GM12878 (cell line): ENCODE data around the gene CTRL. TPM values are rescaled to one million over a fixed set of nuclear protein-coding genes. Genes with fewer than 3 reads are reported as not detected.

Experiments
- ATAC-seq: fragments of 200-7000 bp; cut with Tn5 transposase; 3 replicates; pipeline ENCODE4 v1.9.1; 2020; ENCODE audit warnings: mild to moderate bottlenecking, moderate library complexity
- BruUV-seq: library from RNA; stranded (reverse); fragments of 400-500 nt; replicated peaks from 2 replicates; lab custom pipeline; 2021; lab: Mats Ljungman, UMichigan
- CTCF ChIA-PET: fragments of 300-600 bp; sonication (Branson Sonifier 250); formaldehyde crosslinking; extraction: SDS; loops from one replicate; lab custom pipeline; 2021; ENCODE audit warnings: inconsistent platforms; lab: Yijun Ruan, JAX
- POLR2A ChIA-PET: fragments of 350-600 bp; formaldehyde crosslinking; extraction: SDS; loops from one replicate; lab custom pipeline; 2021; ENCODE audit warnings: inconsistent platforms; lab: Charles Lee
- RAD21 ChIA-PET: fragments of 300-600 bp; sonication (Branson Sonifier 250); formaldehyde crosslinking; loops from one replicate; lab custom pipeline; 2023; ENCODE audit warnings: antibody characterized with exemption; ENCODE audit not compliant: unreplicated experiment; lab: Charles Lee
- SMC1A ChIA-PET: fragments of 300-600 bp; sonication (Branson Sonifier 250); formaldehyde crosslinking; loops from one replicate; lab custom pipeline; 2023; ENCODE audit not compliant: unreplicated experiment, uncharacterized antibody; lab: Charles Lee
- DNase-seq: peaks from one replicate; pipeline ENCODE4 v3.0.0-alpha.2; 2011; ENCODE audit warnings: low read depth, low spot score
- FAIRE-seq: peaks from 3 replicates; lab custom pipeline; 2011; peaks lifted over from hg19 to GRCh38; lab: Jason Lieb, UNC
- H2AFZ ChIP-seq: 2 replicates; pipeline ENCODE4 v1.6.0; 2011; ENCODE audit warnings: low read depth, low read length, control low read depth; ENCODE audit not compliant: control insufficient read depth
- H3K27ac ChIP-seq: 2 replicates; pipeline ENCODE4 v1.5.1; 2011; ENCODE audit warnings: control low read depth; ENCODE audit not compliant: control insufficient read depth, insufficient read depth
- H3K27me3 ChIP-seq, 2 experiments: replicated peaks in 1 of 2; 2 replicates each; pipeline versions ENCODE4 v1.6.0 to v1.6.1; 2011; ENCODE audit warnings: low read length in 1 of 2; ENCODE audit not compliant: control insufficient read depth in 2 of 2, insufficient read depth in 2 of 2
- H3K36me3 ChIP-seq, 2 experiments: 2 replicates each; pipeline ENCODE4 v1.5.1; 2011; ENCODE audit warnings: low read length in 1 of 2; ENCODE audit not compliant: control insufficient read depth in 2 of 2, insufficient read depth in 2 of 2
- H3K4me1 ChIP-seq: 2 replicates; pipeline ENCODE4 v1.6.1; 2011; ENCODE audit warnings: mild to moderate bottlenecking, low read length, moderate library complexity, mixed read lengths; ENCODE audit not compliant: control insufficient read depth, insufficient read depth
- H3K4me2 ChIP-seq: 2 replicates; pipeline ENCODE4 v1.6.0; 2011; ENCODE audit warnings: control low read depth; ENCODE audit not compliant: control insufficient read depth, insufficient read depth
- H3K4me3 ChIP-seq: fragments of 200-600 bp; sonication (generic); 2 replicates; pipeline ENCODE4 v1.5.1; 2016
- H3K79me2 ChIP-seq: 2 replicates; pipeline ENCODE4 v1.6.0; 2011; ENCODE audit warnings: low read length; ENCODE audit not compliant: control insufficient read depth, insufficient read depth
- H3K9ac ChIP-seq: 2 replicates; pipeline ENCODE4 v1.8.0; 2011; ENCODE audit warnings: low read length, control low read depth, mixed read lengths; ENCODE audit not compliant: control insufficient read depth, insufficient read depth
- H3K9me3 ChIP-seq: replicated peaks from 3 replicates; pipeline ENCODE4 v1.5.1; 2011; ENCODE audit warnings: mild to moderate bottlenecking, low read length; ENCODE audit not compliant: control insufficient read depth, insufficient read depth
- H4K20me1 ChIP-seq: 2 replicates; pipeline ENCODE4 v1.6.0; 2011; ENCODE audit not compliant: control insufficient read depth, insufficient read depth
- EP300 ChIP-seq, 2 experiments: fragments of 150-350 bp in 1 of 2; IDR thresholded peaks; 2 replicates each; pipeline ENCODE4 v1.6.1; 2011 to 2012; ENCODE audit warnings: low read depth in 2 of 2, low read length in 2 of 2, borderline replicate concordance in 1 of 2, improper control_type of control experiment in 1 of 2, inconsistent platforms in 1 of 2; ENCODE audit not compliant: control insufficient read depth in 1 of 2
- IKZF2 ChIP-seq, 2 experiments: fragments of 450-650 bp; IDR thresholded peaks; 2 replicates each; pipeline ENCODE4 v1.6.1; 2017; ENCODE audit warnings: mild to moderate bottlenecking in 2 of 2, moderate library complexity in 2 of 2
- SKIL ChIP-seq: fragments of 450-650 bp; IDR thresholded peaks from 2 replicates; pipeline ENCODE4 v1.6.1; 2017; ENCODE audit warnings: mild to moderate bottlenecking, low read depth, inconsistent platforms; ENCODE audit not compliant: poor library complexity, severe bottlenecking
- WRNIP1 ChIP-seq: IDR thresholded peaks from 2 replicates; pipeline ENCODE4 v1.6.1; 2011; ENCODE audit warnings: low read depth, low read length, improper control_type of control experiment, borderline replicate concordance
- WGBS: methylation state at CpG from one replicate; pipeline ENCODE4 v1.1.6; 2016; ENCODE audit warnings: low lambda C conversion rate; ENCODE audit not compliant: insufficient replicate concordance, insufficient coverage; ENCODE audit errors: missing lambda C conversion rate; 5-methylcytosine and 5-hydroxymethylcytosine counted together
- in situ Hi-C: fragments of 300-500 bp; cut with MboI; formaldehyde crosslinking; loops from 9 replicates; pipeline ENCODE4 v1.14.3; 2018; ENCODE audit warnings: mixed read lengths
- intact Hi-C: fragments of 100-400 bp; cut with micrococcal nuclease; formaldehyde crosslinking; loops from one replicate; pipeline ENCODE4 v1.14.2; 2022; ENCODE audit not compliant: unreplicated experiment
- polyA plus RNA-seq, 11 experiments: library from polyadenylated mRNA; depleted of rRNA in 4 of 11; unstranded in 6 of 11; stranded (reverse) in 5 of 11; fragments of >200 nt; fragmentation: Nextera tagmentation in 4 of 11; fragmentation: Illumina TruSeq in 1 of 11; extraction: Ambion mirVana in 4 of 11; extraction: Trizol in 1 of 11; gene quantifications; 1 replicate in 1 of 11; 2 replicates in 10 of 11; pipeline versions ENCODE4 v1.2.1 to v1.2.3, GENCODE V29; 2011 to 2016; ENCODE audit warnings: inconsistent platforms in 2 of 11, missing spikeins in 2 of 11, low read depth in 1 of 11
- total RNA-seq, 4 experiments: library from RNA; depleted of rRNA in 3 of 4; stranded (reverse); fragments of >200 nt in 3 of 4; fragmentation: Illumina TruSeq in 1 of 4; extraction: Trizol in 1 of 4; gene quantifications; 2 replicates each; pipeline versions ENCODE4 v1.2.1 to v1.2.3, GENCODE V29; 2013 to 2021

The CTRL gene
- total and polyA plus RNA-seq, 10 of the 15 experiments (the other 5 are each of a cell fraction or from before 2014, with no cell fraction given) = 1.1 to 4.9 (median 2.6) TPM

- DNase-seq = no peak
- in situ Hi-C loops = loop anchor here (5.0 kb wide), 2 partner anchors 109 to 249 kb away; no protein-coding TSS in a partner anchor
These were observed 5.4 kb downstream of the CTRL start for GRCh38 chr16:67926181-67926750.

More at GRCh38 chr16:67926181-67926750, 5.4 kb downstream of the CTRL start:
- no TSS peak for BruUV-seq
- H3K79me2 ChIP-seq = no peaks in the 10 kb centered on the region
- no peak overlapping the region for H2AFZ ChIP-seq
- H3K4me1 ChIP-seq = no peaks in the 10 kb centered on the region; the same call in 1 of the 2 replicates
- ChIA-PET SMC1A (interaction anchor here (0.6 to 1.3 kb wide), 2 partner anchors 9 to 38 kb away, joined by 3 read pairs; no protein-coding TSS in a partner anchor), RAD21 (interaction anchor here (1.0 to 1.1 kb wide), 2 partner anchors 42 to 110 kb away, joined by 3 to 5 read pairs; no protein-coding TSS in a partner anchor), CTCF (interaction anchor here (0.8 to 2.2 kb wide), 5 partner anchors 9 to 262 kb away, joined by 3 to 11 read pairs (median 5); no protein-coding TSS in a partner anchor), POLR2A (interaction anchor here (0.9 kb wide), 1 partner anchor 15 kb away, joined by 3 read pairs; no protein-coding TSS in a partner anchor)
- WGBS = 29% methylated on average over 13 of the region's 13 CpGs
- intact Hi-C loops = loop anchor here (5.0 to 10.0 kb wide), 2 partner anchors 34 to 401 kb away; partner anchors contain the start of genes PSKH1 and RIPOR1
- no peak overlapping the region for H3K4me2 ChIP-seq
- H3K27me3 ChIP-seq = no peaks in the 10 kb centered on the region
- no peak overlapping the region for H3K27ac ChIP-seq
- H4K20me1 ChIP-seq = no peaks in the 10 kb centered on the region
- ATAC-seq = peak; percentile 24
- H3K36me3 ChIP-seq = peaks cover 0 to 16% of the 10 kb centered on the region in 2 experiments; a peak in 2 of 4 replicates
- no peaks in the 10 kb centered on the region for H3K9me3 ChIP-seq
- no peak overlapping the region for H3K4me3 ChIP-seq
- TF ChIP-seq IKZF2 (IDR thresholded peaks at IDR 0.05) (no peak), WRNIP1 (no peak), SKIL (no peak), EP300 (IDR thresholded peaks at IDR 0.05; ENCODE audit: borderline replicate concordance in 1 of 2, control insufficient read depth in 1 of 2, low read depth in 2 of 2, low read length in 2 of 2) (no peak)
- FAIRE-seq = no peak
- H3K9ac ChIP-seq = no peak overlapping the region
